Progenitor cell of endocrine pancreas (in vitro differentiated cells): Measurements from ENCODE around the gene TANK. TPM values are rescaled to one million over a fixed set of nuclear protein-coding genes. Genes with fewer than 3 reads are reported as not detected.

Source experiments
- DNase-seq: peaks from one replicate; pipeline ENCODE4 v3.0.0; 2021; ENCODE audit warnings: low spot score; ENCODE audit not compliant: unreplicated experiment
- H3K27ac Mint-ChIP-seq: 2 replicates; pipeline ENCODE4 v1.8.0; 2021; ENCODE audit warnings: mild to moderate bottlenecking, moderate library complexity, mixed read lengths
- H3K27me3 Mint-ChIP-seq: 2 replicates; pipeline ENCODE4 v1.8.0; 2021; ENCODE audit warnings: mixed read lengths
- H3K36me3 Mint-ChIP-seq: 2 replicates; pipeline ENCODE4 v1.8.0; 2022; ENCODE audit warnings: mixed read lengths; ENCODE audit not compliant: insufficient read depth
- H3K4me1 Mint-ChIP-seq: 2 replicates; pipeline ENCODE4 v1.8.0; 2021; ENCODE audit warnings: low read depth, mixed read lengths
- H3K4me3 Mint-ChIP-seq: 2 replicates; pipeline ENCODE4 v1.8.0; 2021; ENCODE audit warnings: low read depth, mild to moderate bottlenecking, moderate library complexity, mixed read lengths
- H3K9me3 Mint-ChIP-seq: 2 replicates; pipeline ENCODE4 v1.8.0; 2021; ENCODE audit warnings: low read depth, mixed read lengths
- CTCF ChIP-seq: fragments of 200-600 bp; sonication (generic); IDR thresholded peaks from one replicate; pipeline ENCODE4 v1.5.0; 2021; ENCODE audit warnings: antibody characterized with exemption, mild to moderate bottlenecking; ENCODE audit not compliant: unreplicated experiment
- total RNA-seq: library from RNA; stranded (reverse); gene quantifications from 2 replicates; pipeline ENCODE4 v1.2.1, GENCODE V29; 2021

Gene TANK
- total RNA-seq, 1 donor from 2014 or later, result 33.5 TPM

- Mint-ChIP-seq H3K4me3 (no peak overlapping the region), H3K36me3 (no peaks in the 10 kb centered on the region), H3K4me1 (no peaks in the 10 kb centered on the region), H3K27ac (no peak overlapping the region), H3K9me3 (peaks cover 9% of the 10 kb centered on the region), H3K27me3 (peaks cover under 1% of the 10 kb centered on the region)
- DNase-seq, result no peak
- no peak for TF ChIP-seq CTCF
These were observed 123.7 kb downstream of the TANK start for GRCh38 chr2:161283926-161284325.

Other genes starting within 250 kb of the TANK start
- 55.2 and 58.2 TPM in 2 replicates for gene PSMD14, start 148.0 kb downstream of the TANK start, total RNA-seq